Liver (tissue), 9 donors: ENCODE measurements around the gene GATC. TPM values are rescaled to one million over a fixed set of nuclear protein-coding genes. Genes with fewer than 3 reads are reported as not detected.

Source experiments
- DNase-seq: peaks from one replicate; pipeline ENCODE4 v3.0.0-alpha.2; 2017; ENCODE audit warnings: low spot score
- H3K27ac ChIP-seq, 2 donors: one replicate each; pipeline ENCODE4 v1.7.0; 2013; ENCODE audit warnings: inconsistent platforms in 2 of 2, low read length in 2 of 2, control low read depth in 1 of 2, low read depth in 1 of 2, mild to moderate bottlenecking in 1 of 2
- H3K27me3 ChIP-seq, 4 donors: one replicate each; pipeline versions ENCODE4 v1.6.1 to v1.7.0; 2013; ENCODE audit warnings: low read length in 3 of 4, inconsistent platforms in 1 of 4, mild to moderate bottlenecking in 1 of 4, moderate library complexity in 1 of 4; ENCODE audit not compliant: control insufficient read depth in 4 of 4, insufficient read depth in 4 of 4
- H3K36me3 ChIP-seq, 4 donors: one replicate each; pipeline versions ENCODE4 v1.6.1 to v1.7.0; 2013; ENCODE audit warnings: low read length in 3 of 4, mild to moderate bottlenecking in 3 of 4, low read depth in 1 of 4, moderate library complexity in 1 of 4; ENCODE audit not compliant: control insufficient read depth in 4 of 4, insufficient read depth in 3 of 4
- H3K4me1 ChIP-seq, 4 donors: one replicate each; pipeline versions ENCODE4 v1.6.1 to v1.7.0; 2013; ENCODE audit warnings: low read length in 3 of 4, mild to moderate bottlenecking in 3 of 4, moderate library complexity in 1 of 4; ENCODE audit not compliant: control insufficient read depth in 4 of 4, insufficient read depth in 4 of 4
- H3K4me3 ChIP-seq, 3 donors: one replicate each; pipeline versions ENCODE4 v1.6.1 to v1.7.0; 2013; ENCODE audit warnings: low read length in 3 of 3, control low read depth in 1 of 3, low read depth in 1 of 3, mild to moderate bottlenecking in 1 of 3
- H3K9ac ChIP-seq, 2 donors: one replicate each; pipeline ENCODE4 v1.7.0; 2013; ENCODE audit warnings: low read length in 2 of 2, mild to moderate bottlenecking in 2 of 2, moderate library complexity in 2 of 2, control low read depth in 1 of 2, low read depth in 1 of 2
- H3K9me3 ChIP-seq, 4 donors: one replicate each; pipeline versions ENCODE4 v1.6.1 to v1.7.0; 2013; ENCODE audit warnings: low read length in 3 of 4; ENCODE audit not compliant: control insufficient read depth in 4 of 4
- ATF3 ChIP-seq: IDR thresholded peaks from 2 replicates; pipeline ENCODE4 v1.6.1; 2016; ENCODE audit warnings: antibody characterized with exemption
- EGR1 ChIP-seq, 2 donors: IDR thresholded peaks; 2 replicates each; pipeline ENCODE4 v1.6.1; 2016 to 2018; ENCODE audit warnings: antibody characterized with exemption in 2 of 2, low read depth in 2 of 2
- FOXA1 ChIP-seq: IDR thresholded peaks from 2 replicates; pipeline ENCODE4 v1.6.1; 2016; ENCODE audit warnings: antibody characterized with exemption
- FOXA2 ChIP-seq: IDR thresholded peaks from 2 replicates; pipeline ENCODE4 v1.6.1; 2016; ENCODE audit warnings: antibody characterized with exemption
- GABPA ChIP-seq, 2 donors: IDR thresholded peaks in 1 of 2; conservative IDR thresholded peaks in 1 of 2; 2 replicates each; pipeline ENCODE4 v1.6.1; 2016; ENCODE audit warnings: antibody characterized with exemption in 2 of 2, mild to moderate bottlenecking in 1 of 2, moderate library complexity in 1 of 2
- HNF4A ChIP-seq, 2 donors: conservative IDR thresholded peaks; 2 replicates each; pipeline ENCODE4 v1.6.1; 2016; ENCODE audit warnings: antibody characterized with exemption in 2 of 2, mild to moderate bottlenecking in 2 of 2
- HNF4G ChIP-seq: IDR thresholded peaks from 2 replicates; pipeline ENCODE4 v1.6.1; 2016; ENCODE audit warnings: antibody characterized with exemption
- JUND ChIP-seq, 2 donors: IDR thresholded peaks; 2 replicates each; pipeline ENCODE4 v1.6.1; 2016; ENCODE audit warnings: antibody characterized with exemption in 2 of 2
- MAX ChIP-seq: IDR thresholded peaks from 2 replicates; pipeline ENCODE4 v1.6.1; 2016; ENCODE audit warnings: antibody characterized with exemption
- NR2F2 ChIP-seq: IDR thresholded peaks from 2 replicates; pipeline ENCODE4 v1.6.1; 2016; ENCODE audit warnings: antibody characterized with exemption
- RAD21 ChIP-seq, 2 donors: IDR thresholded peaks; 2 replicates each; pipeline ENCODE4 v1.6.1; 2016; ENCODE audit warnings: antibody characterized with exemption in 2 of 2, mild to moderate bottlenecking in 2 of 2
- RXRA ChIP-seq, 2 donors: IDR thresholded peaks; 2 replicates each; pipeline ENCODE4 v1.6.1; 2017 to 2018; ENCODE audit warnings: antibody characterized with exemption in 2 of 2, mild to moderate bottlenecking in 1 of 2
- SP1 ChIP-seq: IDR thresholded peaks from 2 replicates; pipeline ENCODE4 v1.6.1; 2018; ENCODE audit warnings: antibody characterized with exemption, mild to moderate bottlenecking
- YY1 ChIP-seq: IDR thresholded peaks from 2 replicates; pipeline ENCODE4 v1.6.1; 2016; ENCODE audit warnings: antibody characterized with exemption, mild to moderate bottlenecking
- WGBS: extraction: QIAGEN DNeasy Blood & Tissue Kit; methylation state at CpG from one replicate; pipeline ENCODE4 v1.1.7; 2013; 5-methylcytosine and 5-hydroxymethylcytosine counted together
- polyA plus RNA-seq, 2 donors: library from polyadenylated mRNA; stranded (reverse) in 1 of 2; unstranded in 1 of 2; fragments of 200-250 nt in 1 of 2; fragments of >200 nt in 1 of 2; fragmentation: Nextera tagmentation in 1 of 2; extraction: Ambion mirVana in 1 of 2; gene quantifications; one replicate each; pipeline versions ENCODE4 v1.2.1 to v1.2.3, GENCODE V29; 2013 to 2015
- total RNA-seq, 2 donors: library from RNA; depleted of rRNA; stranded (reverse); fragments of >200 nt; gene quantifications; one replicate each; pipeline ENCODE4 v1.2.3, GENCODE V29; 2014
- TF ChIP-seq, protein P1 (sequence below): IDR thresholded peaks from 2 replicates; pipeline ENCODE4 v1.6.1; 2016; ENCODE audit warnings: antibody characterized with exemption
- TF ChIP-seq, protein P2 (sequence below): fragments of 150-350 bp; IDR thresholded peaks from 2 replicates; pipeline ENCODE4 v1.5.1; 2017; ENCODE audit warnings: improper control_type of control experiment, low read depth, low read length; ENCODE audit not compliant: missing input control
- donor health status: healthy.
- donor health status: healthy.
- donor health status: healthy.
- donor health status: healthy.
- donor health status: healthy.

Gene GATC
- total and polyA plus RNA-seq, 4 donors = 8.9 to 15.5 (median 13.3) TPM

- Histone ChIP-seq H3K4me1 (no peaks in the 10 kb centered on the region), H3K27ac (no peak overlapping the region), H3K9me3 (no peaks in the 10 kb centered on the region), H3K9ac (no peak overlapping the region), H3K27me3 (no peaks in the 10 kb centered on the region), H3K36me3 (no peaks in the 10 kb centered on the region), H3K4me3 (no peak overlapping the region)
- no peak for TF ChIP-seq JUND (IDR thresholded peaks at IDR 0.05)
- TF ChIP-seq NR2F2 = no peak
- no peak for TF ChIP-seq EGR1 (IDR thresholded peaks at IDR 0.05; ENCODE audit: low read depth in 2 of 2)
- no peak for TF ChIP-seq FOXA1
- TF ChIP-seq GABPA (IDR thresholded peaks at IDR 0.05 in 1 of 2, conservative IDR thresholded peaks at IDR 0.05 in 1 of 2) = no peak
- no peak for TF ChIP-seq SP1
- TF ChIP-seq, protein P1, sequence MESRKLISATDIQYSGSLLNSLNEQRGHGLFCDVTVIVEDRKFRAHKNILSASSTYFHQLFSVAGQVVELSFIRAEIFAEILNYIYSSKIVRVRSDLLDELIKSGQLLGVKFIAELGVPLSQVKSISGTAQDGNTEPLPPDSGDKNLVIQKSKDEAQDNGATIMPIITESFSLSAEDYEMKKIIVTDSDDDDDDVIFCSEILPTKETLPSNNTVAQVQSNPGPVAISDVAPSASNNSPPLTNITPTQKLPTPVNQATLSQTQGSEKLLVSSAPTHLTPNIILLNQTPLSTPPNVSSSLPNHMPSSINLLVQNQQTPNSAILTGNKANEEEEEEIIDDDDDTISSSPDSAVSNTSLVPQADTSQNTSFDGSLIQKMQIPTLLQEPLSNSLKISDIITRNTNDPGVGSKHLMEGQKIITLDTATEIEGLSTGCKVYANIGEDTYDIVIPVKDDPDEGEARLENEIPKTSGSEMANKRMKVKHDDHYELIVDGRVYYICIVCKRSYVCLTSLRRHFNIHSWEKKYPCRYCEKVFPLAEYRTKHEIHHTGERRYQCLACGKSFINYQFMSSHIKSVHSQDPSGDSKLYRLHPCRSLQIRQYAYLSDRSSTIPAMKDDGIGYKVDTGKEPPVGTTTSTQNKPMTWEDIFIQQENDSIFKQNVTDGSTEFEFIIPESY = no peak
- WGBS = 72% methylated on average over 7 of the region's 7 CpGs
- DNase-seq = no peak
Observed at GRCh38 chr12:120422892-120423456, 23.3 kb upstream of the GATC start.

DNA sequence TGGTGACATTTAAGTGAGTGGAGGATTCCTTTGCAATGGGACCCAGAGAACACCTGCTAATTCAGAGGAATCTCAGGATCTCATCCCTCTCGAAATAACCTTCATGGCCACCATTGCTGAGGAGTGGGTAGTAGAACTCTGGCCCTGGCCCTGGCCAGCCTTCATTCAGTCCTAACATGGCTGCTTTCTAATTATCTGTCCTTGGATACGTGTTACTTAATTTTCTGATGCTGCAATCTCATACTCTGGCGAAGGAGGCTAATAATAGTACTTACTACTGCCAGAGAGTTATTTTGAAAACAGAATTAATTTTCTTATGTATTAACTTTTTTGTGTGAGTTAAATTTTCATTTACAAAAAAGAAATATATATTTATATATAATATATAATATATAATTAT is 20.4 kb upstream of the GATC start:
- H3K27ac ChIP-seq = no peak overlapping the region
- H3K9ac ChIP-seq = no peak overlapping the region
- no peaks in the 10 kb centered on the region for H3K9me3 ChIP-seq
- DNase-seq = no peak
- H3K4me3 ChIP-seq = no peak overlapping the region
- no peaks in the 10 kb centered on the region for H3K36me3 ChIP-seq
- no peaks in the 10 kb centered on the region for H3K27me3 ChIP-seq
- 87% methylated on average over 3 of the region's 3 CpGs for WGBS
- no peaks in the 10 kb centered on the region for H3K4me1 ChIP-seq
- TF ChIP-seq GABPA (IDR thresholded peaks at IDR 0.05 in 1 of 2, conservative IDR thresholded peaks at IDR 0.05 in 1 of 2) (no peak), HNF4G (no peak), JUND (IDR thresholded peaks at IDR 0.05) (no peak), SP1 (no peak), ATF3 (no peak), YY1 (no peak), HNF4A (conservative IDR thresholded peaks at IDR 0.05) (no peak), NR2F2 (no peak), EGR1 (IDR thresholded peaks at IDR 0.05; ENCODE audit: low read depth in 2 of 2) (no peak), RAD21 (IDR thresholded peaks at IDR 0.05) (no peak), RXRA (IDR thresholded peaks at IDR 0.05) (no peak), FOXA2 (no peak), MAX (no peak)
- TF ChIP-seq, protein P1 = no peak
- TF ChIP-seq, protein P2, sequence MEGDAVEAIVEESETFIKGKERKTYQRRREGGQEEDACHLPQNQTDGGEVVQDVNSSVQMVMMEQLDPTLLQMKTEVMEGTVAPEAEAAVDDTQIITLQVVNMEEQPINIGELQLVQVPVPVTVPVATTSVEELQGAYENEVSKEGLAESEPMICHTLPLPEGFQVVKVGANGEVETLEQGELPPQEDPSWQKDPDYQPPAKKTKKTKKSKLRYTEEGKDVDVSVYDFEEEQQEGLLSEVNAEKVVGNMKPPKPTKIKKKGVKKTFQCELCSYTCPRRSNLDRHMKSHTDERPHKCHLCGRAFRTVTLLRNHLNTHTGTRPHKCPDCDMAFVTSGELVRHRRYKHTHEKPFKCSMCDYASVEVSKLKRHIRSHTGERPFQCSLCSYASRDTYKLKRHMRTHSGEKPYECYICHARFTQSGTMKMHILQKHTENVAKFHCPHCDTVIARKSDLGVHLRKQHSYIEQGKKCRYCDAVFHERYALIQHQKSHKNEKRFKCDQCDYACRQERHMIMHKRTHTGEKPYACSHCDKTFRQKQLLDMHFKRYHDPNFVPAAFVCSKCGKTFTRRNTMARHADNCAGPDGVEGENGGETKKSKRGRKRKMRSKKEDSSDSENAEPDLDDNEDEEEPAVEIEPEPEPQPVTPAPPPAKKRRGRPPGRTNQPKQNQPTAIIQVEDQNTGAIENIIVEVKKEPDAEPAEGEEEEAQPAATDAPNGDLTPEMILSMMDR = no peak
